Transverse colon (tissue), 4 donors: ENCODE data around the gene ENOX1. TPM values are rescaled to one million over a fixed set of nuclear protein-coding genes. Genes with fewer than 3 reads are reported as not detected.
A peak's percentile ranks its signal among the peaks of the same experiment; 100 is the strongest.

Experiments
- DNase-seq: peaks from one replicate; pipeline ENCODE4 v3.0.0-alpha.2; 2019
- H3K27ac ChIP-seq, 4 donors: fragments of 200-600 bp; sonication (generic); 2 replicates each; pipeline ENCODE4 v1.5.1; 2016 to 2018; ENCODE audit warnings: inconsistent platforms in 4 of 4
- H3K27me3 ChIP-seq: fragments of 200-600 bp; sonication (generic); 2 replicates; pipeline ENCODE4 v1.5.1; 2017; ENCODE audit warnings: inconsistent platforms
- H3K36me3 ChIP-seq, 4 donors: fragments of 200-600 bp; sonication (generic); 2 replicates each; pipeline ENCODE4 v1.5.1; 2017 to 2019; ENCODE audit warnings: inconsistent platforms in 4 of 4
- H3K4me1 ChIP-seq, 4 donors: fragments of 200-600 bp; sonication (generic); 2 replicates each; pipeline ENCODE4 v1.5.1; 2017 to 2020; ENCODE audit warnings: inconsistent platforms in 4 of 4
- H3K4me3 ChIP-seq, 4 donors: fragments of 200-600 bp; sonication (generic); 1 replicate in 1 of 4; 2 replicates in 3 of 4; pipeline versions ENCODE4 v1.5.1 to v1.6.1; 2017 to 2019; ENCODE audit warnings: inconsistent platforms in 4 of 4
- H3K9me3 ChIP-seq, 2 donors: fragments of 200-600 bp; sonication (generic); 2 replicates each; pipeline ENCODE4 v1.5.1; 2017 to 2019; ENCODE audit warnings: inconsistent platforms in 2 of 2
- CTCF ChIP-seq, 5 experiments: fragments of 200-600 bp in 3 of 5; fragments of 450-650 bp in 2 of 5; sonication (generic) in 3 of 5; IDR thresholded peaks; 1 replicate in 2 of 5; 2 replicates in 3 of 5; pipeline ENCODE4 v1.5.1; 2016 to 2017; ENCODE audit warnings: antibody characterized with exemption in 5 of 5, inconsistent platforms in 3 of 5, mild to moderate bottlenecking in 2 of 5, moderate library complexity in 1 of 5
- EP300 ChIP-seq: sonication (generic); formaldehyde crosslinking; IDR thresholded peaks from one replicate; pipeline ENCODE4 v1.6.1; 2017; ENCODE audit warnings: antibody characterized with exemption, low read depth
- POLR2A ChIP-seq: fragments of 450-650 bp; IDR thresholded peaks from one replicate; pipeline ENCODE4 v1.6.1; 2016; ENCODE audit warnings: antibody characterized with exemption, mild to moderate bottlenecking, moderate library complexity
- POLR2AphosphoS5 ChIP-seq, 3 donors: sonication (generic); formaldehyde crosslinking; IDR thresholded peaks; one replicate each; pipeline ENCODE4 v1.6.1; 2016; ENCODE audit warnings: antibody characterized with exemption in 3 of 3
- WGBS, 2 donors: methylation state at CpG; one replicate each; pipeline ENCODE4 v1.1.5; 2018; ENCODE audit warnings: low coverage in 1 of 2; 5-methylcytosine and 5-hydroxymethylcytosine counted together
- in situ Hi-C, 4 donors: fragments of 200-750 bp; cut with MboI; loops; one replicate each; pipeline versions ENCODE4 v1.15.0 to v1.15.1; 2017; ENCODE audit warnings: low sequenced_read_pairs in 3 of 4, low pct_ligation_motif_present in 1 of 4, low pct_unique_long_range_greater_than_20kb in 1 of 4
- intact Hi-C: fragments of 100-400 bp; cut with DNase I; formaldehyde crosslinking; loops from one replicate; pipeline ENCODE4 v1.15.1; 2023; ENCODE audit warnings: low total_unique reads
- total RNA-seq, 4 donors: library from RNA; depleted of rRNA; stranded (reverse); fragments of >200 nt; gene quantifications; one replicate each; pipeline ENCODE4 v1.1.0, GENCODE V29; 2016

The ENOX1 gene
- total RNA-seq, 4 donors from 2014 or later = 1.5 to 6.4 (median 2.2) TPM

- in situ Hi-C loops (no loop called here), intact Hi-C loops (no loop called here)
- Histone ChIP-seq H3K27ac (no peak overlapping the region), H3K4me1 (peaks cover 0 to 23% (median 0%) of the 10 kb centered on the region in 4 donors), H3K27me3 (no peaks in the 10 kb centered on the region), H3K4me3 (no peak overlapping the region), H3K36me3 (no peaks in the 10 kb centered on the region), H3K9me3 (no peaks in the 10 kb centered on the region)
- no peak for TF ChIP-seq POLR2AphosphoS5 (IDR thresholded peaks at IDR 0.05)
- TF ChIP-seq EP300 = no peak
- TF ChIP-seq POLR2A = no peak
- TF ChIP-seq CTCF (IDR thresholded peaks at IDR 0.05) = no peak
- 62% methylated on average over 3 of the region's 3 CpGs; no CpG with 5 or more reads in 1 of the 2 donors for WGBS, 2 donors
- DNase-seq = no peak
Observed at GRCh38 chr13:43546251-43546650, 240.5 kb downstream of the ENOX1 start.

GRCh38 chr13:43545317-43545874, 241.4 kb downstream of the ENOX1 start:
- H3K27me3 ChIP-seq = no peaks in the 10 kb centered on the region
- H3K9me3 ChIP-seq = no peaks in the 10 kb centered on the region
- H3K36me3 ChIP-seq = no peaks in the 10 kb centered on the region
- intact Hi-C loops = no loop called here
- H3K4me1 ChIP-seq = peaks cover 0 to 23% (median 0%) of the 10 kb centered on the region in 4 donors
- 94% methylated on average over 4 of the region's 4 CpGs; no CpG with 5 or more reads in 1 of the 2 donors for WGBS, 2 donors
- H3K27ac ChIP-seq = no peak overlapping the region
- in situ Hi-C loops = no loop called here
- no peak for DNase-seq
- TF ChIP-seq POLR2AphosphoS5 (IDR thresholded peaks at IDR 0.05) (no peak), CTCF (IDR thresholded peaks at IDR 0.05) (no peak), EP300 (no peak), POLR2A (no peak)
- no peak overlapping the region for H3K4me3 ChIP-seq

- intact Hi-C loops = no loop called here
- TF ChIP-seq POLR2A (no peak), POLR2AphosphoS5 (IDR thresholded peaks at IDR 0.05) (no peak), EP300 (no peak), CTCF (IDR thresholded peaks at IDR 0.05) (no peak)
- Histone ChIP-seq H3K27me3 (no peaks in the 10 kb centered on the region), H3K4me3 (no peak overlapping the region), H3K9me3 (no peaks in the 10 kb centered on the region), H3K27ac (peak overlapping the region in 2 of 4 donors; percentile 26 to 41), H3K4me1 (peaks cover 0 to 23% (median 0%) of the 10 kb centered on the region in 4 donors), H3K36me3 (no peaks in the 10 kb centered on the region)
- in situ Hi-C loops = no loop called here
- 81 to 89% methylated on average over 5 of the region's 5 CpGs for WGBS, 2 donors
- no peak for DNase-seq
Observed at GRCh38 chr13:43544631-43545030, 242.1 kb downstream of the ENOX1 start.

GRCh38 chr13:43544011-43544410, 242.8 kb downstream of the ENOX1 start:
- in situ Hi-C loops (no loop called here), intact Hi-C loops (no loop called here)
- DNase-seq = no peak
- H3K4me3 ChIP-seq = no peak overlapping the region
- no peaks in the 10 kb centered on the region for H3K36me3 ChIP-seq
- peaks cover 0 to 23% (median 0%) of the 10 kb centered on the region in 4 donors for H3K4me1 ChIP-seq
- 78% methylated on average over 2 of the region's 2 CpGs; no CpG with 5 or more reads in 1 of the 2 donors for WGBS, 2 donors
- H3K27ac ChIP-seq = peak overlapping the region in 2 of 4 donors; percentile 26 to 41
- TF ChIP-seq POLR2AphosphoS5 (IDR thresholded peaks at IDR 0.05) (peak; percentile 19 to 33 (median 22)), POLR2A (no peak), CTCF (IDR thresholded peaks at IDR 0.05) (no peak), EP300 (no peak)
- H3K9me3 ChIP-seq = no peaks in the 10 kb centered on the region
- no peaks in the 10 kb centered on the region for H3K27me3 ChIP-seq
